ENCODE measurements around the gene LTBP1.

DNA sequence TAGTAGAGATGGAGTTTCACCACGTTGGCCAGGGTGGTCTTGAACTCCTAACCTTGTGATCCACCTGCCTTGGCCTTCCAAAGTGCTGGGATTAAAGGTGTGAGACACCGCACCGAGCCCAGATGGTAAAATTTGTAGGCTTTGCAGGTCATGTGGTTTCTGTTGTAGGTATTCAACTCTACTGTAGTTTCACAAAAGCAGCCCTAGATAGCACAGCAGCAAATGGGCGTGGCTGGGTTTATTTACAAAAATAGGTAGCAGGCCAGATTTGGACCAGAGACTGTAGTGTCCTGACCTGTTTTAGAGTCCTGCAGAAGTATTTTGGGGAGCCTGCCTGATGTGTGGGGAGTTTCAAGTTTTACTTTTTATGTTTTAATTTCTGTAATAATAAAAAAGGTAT lies 445.6 kb downstream of the LTBP1 start:
- TF ChIP-seq, protein P1, sequence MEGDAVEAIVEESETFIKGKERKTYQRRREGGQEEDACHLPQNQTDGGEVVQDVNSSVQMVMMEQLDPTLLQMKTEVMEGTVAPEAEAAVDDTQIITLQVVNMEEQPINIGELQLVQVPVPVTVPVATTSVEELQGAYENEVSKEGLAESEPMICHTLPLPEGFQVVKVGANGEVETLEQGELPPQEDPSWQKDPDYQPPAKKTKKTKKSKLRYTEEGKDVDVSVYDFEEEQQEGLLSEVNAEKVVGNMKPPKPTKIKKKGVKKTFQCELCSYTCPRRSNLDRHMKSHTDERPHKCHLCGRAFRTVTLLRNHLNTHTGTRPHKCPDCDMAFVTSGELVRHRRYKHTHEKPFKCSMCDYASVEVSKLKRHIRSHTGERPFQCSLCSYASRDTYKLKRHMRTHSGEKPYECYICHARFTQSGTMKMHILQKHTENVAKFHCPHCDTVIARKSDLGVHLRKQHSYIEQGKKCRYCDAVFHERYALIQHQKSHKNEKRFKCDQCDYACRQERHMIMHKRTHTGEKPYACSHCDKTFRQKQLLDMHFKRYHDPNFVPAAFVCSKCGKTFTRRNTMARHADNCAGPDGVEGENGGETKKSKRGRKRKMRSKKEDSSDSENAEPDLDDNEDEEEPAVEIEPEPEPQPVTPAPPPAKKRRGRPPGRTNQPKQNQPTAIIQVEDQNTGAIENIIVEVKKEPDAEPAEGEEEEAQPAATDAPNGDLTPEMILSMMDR (IDR thresholded peaks at IDR 0.05): no peak
- no peak for TF ChIP-seq POLR2A (IDR thresholded peaks at IDR 0.05)
- no peak for TF ChIP-seq POLR2AphosphoS5 (IDR thresholded peaks at IDR 0.05)

All from suprapubic skin (tissue), 4 donors.